Measurements from ENCODE around the gene FMN1.

GRCh38 chr15:33089878-33090757 is 104.4 kb downstream of the FMN1 start:
- TF ChIP-seq RAD21 (conservative IDR thresholded peaks at IDR 0.05) (no peak), CTCF (IDR thresholded peaks at IDR 0.05; ENCODE audit: poor library complexity, severe bottlenecking) (no peak), POLR2AphosphoS5 (IDR thresholded peaks at IDR 0.05) (no peak), TAF1 (IDR thresholded peaks at IDR 0.05; ENCODE audit: low read depth) (no peak), REST (IDR thresholded peaks at IDR 0.05; ENCODE audit: borderline replicate concordance) (no peak)
